Right cardiac atrium (tissue), 5 donors: ENCODE data around the gene RACGAP1. TPM values are rescaled to one million over a fixed set of nuclear protein-coding genes. Genes with fewer than 3 reads are reported as not detected.

Experiments
- ATAC-seq, 2 donors: fragments of 200-7000 bp; cut with Tn5 transposase; one replicate each; pipeline versions ENCODE4 v1.8.0 to v1.9.1; 2020; ENCODE audit warnings: moderate library complexity in 2 of 2, mild to moderate bottlenecking in 1 of 2
- DNase-seq, 3 donors: peaks; one replicate each; pipeline ENCODE4 v3.0.0-alpha.2; 2020
- H3K27ac ChIP-seq: one replicate; pipeline ENCODE4 v1.5.1; 2013; ENCODE audit warnings: mild to moderate bottlenecking, low read length, control low read depth, moderate library complexity
- H3K27me3 ChIP-seq: one replicate; pipeline ENCODE4 v1.6.1; 2013; ENCODE audit not compliant: control insufficient read depth, insufficient read depth
- H3K4me1 ChIP-seq: one replicate; pipeline ENCODE4 v1.6.1; 2013; ENCODE audit warnings: low read length; ENCODE audit not compliant: control insufficient read depth, insufficient read depth
- H3K4me3 ChIP-seq: one replicate; pipeline ENCODE4 v1.5.1; 2013; ENCODE audit warnings: low read length, control low read depth
- H3K9me3 ChIP-seq: one replicate; pipeline ENCODE4 v1.6.1; 2013; ENCODE audit warnings: low read length; ENCODE audit not compliant: control insufficient read depth
- WGBS: extraction: QIAGEN DNeasy Blood & Tissue Kit; methylation state at CpG from one replicate; pipeline ENCODE4 v1.1.7; 2013; 5-methylcytosine and 5-hydroxymethylcytosine counted together
- intact Hi-C, 4 donors: fragments of 100-400 bp; cut with DNase I; formaldehyde crosslinking; loops; one replicate each; pipeline versions ENCODE4 v1.11.0 to v1.14.0; 2022 to 2023
- polyA plus RNA-seq: library from polyadenylated mRNA; stranded (reverse); fragments of 200-250 nt; gene quantifications from one replicate; pipeline ENCODE4 v1.2.3, GENCODE V29; 2013
- total RNA-seq, 4 donors: library from RNA; stranded (reverse); fragmentation: NEBNext Ultra II Directional; extraction: Animal tissue kit (Norgen Biotek cat#: 25700); gene quantifications; one replicate each; pipeline ENCODE4 v1.2.1, GENCODE V29; 2021
- donor health status: healthy with polysubstance abuse.
- donor health status: DM: no; HTN: yes; CAD: no.
- donor health status: DM: no; HTN: no; CAD: no.
- donor health status: DM: no; HTN: yes; CAD: no; lungs with severe emphysema.
- donor health status: DM: yes; HTN: yes; CAD: no.

The RACGAP1 gene
- total and polyA plus RNA-seq, 5 donors: 1.5 to 8.2 (median 5.0) TPM

GRCh38 chr12:49984476-49985359, 40.6 kb downstream of the RACGAP1 start:
- ATAC-seq (peak in 1 of 2 donors; percentile 21), DNase-seq (no peak)
- H3K4me1 ChIP-seq: peaks cover 3% of the 10 kb centered on the region
- H3K27ac ChIP-seq: no peak overlapping the region
- no peak overlapping the region for H3K4me3 ChIP-seq
- 81% methylated on average over 9 of the region's 9 CpGs for WGBS
- no peaks in the 10 kb centered on the region for H3K9me3 ChIP-seq
- intact Hi-C loops: no loop called here
- H3K27me3 ChIP-seq: no peaks in the 10 kb centered on the region

GRCh38 chr12:49983892-49984291, 41.4 kb downstream of the RACGAP1 start:
- DNase-seq (peak in 1 of 3 donors; percentile 47), ATAC-seq (peak; percentile 74 to 92)
- Histone ChIP-seq H3K4me1 (peaks cover 3% of the 10 kb centered on the region), H3K27me3 (no peaks in the 10 kb centered on the region), H3K9me3 (no peaks in the 10 kb centered on the region), H3K4me3 (no peak overlapping the region), H3K27ac (no peak overlapping the region)
- WGBS: 3% methylated on average over 8 of the region's 8 CpGs
- intact Hi-C loops: no loop called here

- Histone ChIP-seq H3K9me3 (no peaks in the 10 kb centered on the region), H3K27ac (no peak overlapping the region), H3K4me3 (no peak overlapping the region), H3K4me1 (peaks cover 3% of the 10 kb centered on the region), H3K27me3 (no peaks in the 10 kb centered on the region)
- intact Hi-C loops: no loop called here
- ATAC-seq (no peak), DNase-seq (no peak)
- WGBS: 87% methylated on average over 7 of the region's 7 CpGs
These were observed 42.8 kb downstream of the RACGAP1 start for GRCh38 chr12:49982246-49983087.

GRCh38 chr12:49980501-49981349, 44.6 kb downstream of the RACGAP1 start:
- peaks cover 3% of the 10 kb centered on the region for H3K4me1 ChIP-seq
- H3K9me3 ChIP-seq: no peaks in the 10 kb centered on the region
- intact Hi-C loops: no loop called here
- no peak overlapping the region for H3K27ac ChIP-seq
- H3K27me3 ChIP-seq: no peaks in the 10 kb centered on the region
- no peak for DNase-seq
- ATAC-seq: no peak
- WGBS: 95% methylated on average over 10 of the region's 10 CpGs
- H3K4me3 ChIP-seq: no peak overlapping the region

- WGBS: 78% methylated on average over 3 of the region's 3 CpGs
- no peaks in the 10 kb centered on the region for H3K27me3 ChIP-seq
These were observed 45.5 kb downstream of the RACGAP1 start for GRCh38 chr12:49979791-49980190.

GRCh38 chr12:49979016-49979586, 46.2 kb downstream of the RACGAP1 start:
- intact Hi-C loops: no loop called here
- Histone ChIP-seq H3K27ac (no peak overlapping the region), H3K4me1 (peaks cover 3% of the 10 kb centered on the region), H3K9me3 (no peaks in the 10 kb centered on the region), H3K4me3 (no peak overlapping the region), H3K27me3 (no peaks in the 10 kb centered on the region)
- WGBS: 80% methylated on average over 10 of the region's 10 CpGs
- DNase-seq (no peak), ATAC-seq (no peak)

More at GRCh38 chr12:49979791-49980190, 45.5 kb downstream of the RACGAP1 start:
- no peak for ATAC-seq
- DNase-seq: no peak
- Histone ChIP-seq H3K4me1 (peaks cover 3% of the 10 kb centered on the region), H3K9me3 (no peaks in the 10 kb centered on the region), H3K4me3 (no peak overlapping the region), H3K27ac (no peak overlapping the region)
- intact Hi-C loops: no loop called here

- 89% methylated on average over 4 of the region's 4 CpGs for WGBS
- Histone ChIP-seq H3K27me3 (no peaks in the 10 kb centered on the region), H3K27ac (no peak overlapping the region), H3K9me3 (no peaks in the 10 kb centered on the region), H3K4me3 (no peak overlapping the region), H3K4me1 (no peaks in the 10 kb centered on the region)
- no peak for ATAC-seq
- intact Hi-C loops: no loop called here
- no peak for DNase-seq
These were observed 47.2 kb downstream of the RACGAP1 start for GRCh38 chr12:49978125-49978524.

GRCh38 chr12:49976557-49976956, 48.7 kb downstream of the RACGAP1 start:
- no peak for DNase-seq
- no peaks in the 10 kb centered on the region for H3K4me1 ChIP-seq

GRCh38 chr12:49975318-49975761, 50.0 kb downstream of the RACGAP1 start:
- intact Hi-C loops: no loop called here
- Histone ChIP-seq H3K4me1 (no peaks in the 10 kb centered on the region), H3K9me3 (no peaks in the 10 kb centered on the region), H3K27ac (no peak overlapping the region), H3K4me3 (no peak overlapping the region), H3K27me3 (no peaks in the 10 kb centered on the region)
- WGBS: 48% methylated on average over 17 of the region's 17 CpGs
- DNase-seq: peak in 1 of 3 donors; percentile 64
- ATAC-seq: no peak

More at GRCh38 chr12:49976557-49976956, 48.7 kb downstream of the RACGAP1 start:
- 79% methylated on average over 2 of the region's 2 CpGs for WGBS
- no peaks in the 10 kb centered on the region for H3K27me3 ChIP-seq
- intact Hi-C loops: no loop called here
- no peak for ATAC-seq
- H3K9me3 ChIP-seq: no peaks in the 10 kb centered on the region
- no peak overlapping the region for H3K27ac ChIP-seq
- H3K4me3 ChIP-seq: no peak overlapping the region

GRCh38 chr12:49974677-49975317, 50.5 kb downstream of the RACGAP1 start:
- Histone ChIP-seq H3K27ac (no peak overlapping the region), H3K27me3 (no peaks in the 10 kb centered on the region), H3K4me3 (no peak overlapping the region), H3K4me1 (no peaks in the 10 kb centered on the region), H3K9me3 (no peaks in the 10 kb centered on the region)
- DNase-seq: no peak
- intact Hi-C loops: loop anchor here in 2 of 4 donors (5.0 kb wide), 1 partner anchor 78 kb away; no protein-coding TSS in a partner anchor
- 47% methylated on average over 8 of the region's 8 CpGs for WGBS
- ATAC-seq: peak; percentile 19 to 28
